Measurements from ENCODE around the gene TLE3. TPM values are rescaled to one million over a fixed set of nuclear protein-coding genes. Genes with fewer than 3 reads are reported as not detected.
"Not testable (repeated sequence)": the region's sequence is repeated elsewhere in the genome, so short reads cannot be mapped to it uniquely, and the experiment has no call there.

TLE3 gene
- total RNA-seq, 2 experiments from 2014 or later: 59.2 TPM

DNA sequence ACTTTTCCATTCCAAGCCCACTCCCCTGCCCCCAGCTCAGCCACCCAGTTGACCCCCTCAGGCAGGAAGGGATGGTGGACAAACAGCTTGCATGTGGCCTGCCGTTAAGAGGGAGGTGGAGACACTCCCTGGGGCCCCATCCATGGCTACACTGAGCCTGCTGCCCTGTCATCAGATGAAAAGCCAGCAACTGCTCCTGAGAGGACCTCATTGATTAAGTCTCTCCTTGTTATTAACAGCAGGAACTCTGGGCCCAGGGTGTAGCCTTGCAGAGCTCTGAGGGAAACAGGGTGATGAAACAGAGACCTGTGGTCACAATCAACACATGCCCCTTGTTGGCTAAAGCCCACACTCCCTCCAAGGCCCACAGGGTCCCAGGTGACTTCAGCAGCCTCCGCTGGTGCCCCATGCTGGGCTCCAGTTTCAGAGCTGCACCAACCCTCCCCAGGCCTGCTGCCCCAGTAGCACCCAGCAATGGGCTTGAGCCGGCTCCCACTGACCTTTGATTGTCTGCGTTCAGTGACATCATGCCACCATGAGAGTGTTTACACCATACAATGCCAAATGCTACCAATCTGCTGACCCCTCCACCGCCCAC lies 22.3 kb upstream of the TLE3 start:
- H3K4me3 Mint-ChIP-seq: no peak overlapping the region
- POLR2A ChIA-PET: no interaction called here
- H3K4me1 Mint-ChIP-seq: no peaks in the 10 kb centered on the region
- no peaks in the 10 kb centered on the region for H3K9me3 Mint-ChIP-seq
- no peaks in the 10 kb centered on the region for H3K36me3 Mint-ChIP-seq (ENCODE audit: low read depth)
- CTCF ChIA-PET: interaction anchor here (2.0 kb wide), 1 partner anchor 368 kb away, joined by 5 read pairs; no protein-coding TSS in a partner anchor
- DNase-seq: no peak
- peaks cover 31% of the 10 kb centered on the region for H3K27me3 Mint-ChIP-seq
- no peak overlapping the region for H3K27ac Mint-ChIP-seq

DNA sequence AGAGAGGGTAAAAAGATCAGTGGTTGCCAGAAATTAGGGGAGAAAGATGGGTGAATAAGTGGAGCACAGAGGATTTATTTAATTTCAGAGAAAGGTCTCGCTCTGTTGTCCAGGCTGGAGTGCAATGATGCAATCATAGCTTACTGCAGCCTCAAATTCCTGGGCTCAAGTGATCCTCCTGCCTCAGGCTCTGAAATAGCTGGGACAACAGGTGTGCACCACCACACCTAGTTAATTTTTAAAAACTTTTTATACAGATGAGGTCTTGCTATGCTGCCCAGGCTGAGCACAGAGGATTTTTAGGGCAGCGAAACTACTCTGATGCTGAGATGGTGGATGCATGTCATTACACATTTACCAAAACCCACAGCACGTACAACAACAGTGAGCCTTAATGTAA lies 20.9 kb upstream of the TLE3 start:
- CTCF ChIA-PET: no interaction called here
- Mint-ChIP-seq H3K36me3 (ENCODE audit: low read depth) (no peaks in the 10 kb centered on the region), H3K27me3 (peaks cover 31% of the 10 kb centered on the region), H3K9me3 (no peaks in the 10 kb centered on the region), H3K27ac (no peak overlapping the region), H3K4me1 (no peaks in the 10 kb centered on the region), H3K4me3 (no peak overlapping the region)
- DNase-seq: no peak
- POLR2A ChIA-PET: no interaction called here

DNA sequence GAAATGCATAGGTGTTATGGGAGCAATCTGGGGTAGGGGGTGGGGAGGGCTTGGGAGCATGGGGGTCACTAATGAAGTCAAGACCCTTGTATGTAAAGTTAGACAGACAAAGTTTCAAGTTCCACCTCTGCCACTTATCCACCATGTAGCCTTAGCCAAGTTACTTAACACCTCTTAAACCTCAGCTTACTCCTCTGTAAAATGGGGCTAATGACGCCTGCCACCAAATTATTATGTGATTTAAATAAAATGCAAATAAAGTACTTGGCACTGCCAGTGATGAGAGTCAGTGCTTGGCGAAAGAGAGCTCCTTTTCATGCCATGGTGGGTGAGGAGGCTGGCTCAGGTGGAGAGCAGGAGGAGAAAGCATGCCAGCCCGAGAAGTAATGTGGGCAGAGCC lies 18.6 kb upstream of the TLE3 start:
- Mint-ChIP-seq H3K4me3 (no peak overlapping the region), H3K9me3 (no peaks in the 10 kb centered on the region), H3K36me3 (ENCODE audit: low read depth) (no peaks in the 10 kb centered on the region), H3K4me1 (no peaks in the 10 kb centered on the region), H3K27ac (no peak overlapping the region), H3K27me3 (peaks cover 31% of the 10 kb centered on the region)
- DNase-seq: no peak
- CTCF ChIA-PET: interaction anchor here (1.5 kb wide), 1 partner anchor 21 kb away, joined by 3 read pairs; no protein-coding TSS in a partner anchor
- POLR2A ChIA-PET: no interaction called here

DNA sequence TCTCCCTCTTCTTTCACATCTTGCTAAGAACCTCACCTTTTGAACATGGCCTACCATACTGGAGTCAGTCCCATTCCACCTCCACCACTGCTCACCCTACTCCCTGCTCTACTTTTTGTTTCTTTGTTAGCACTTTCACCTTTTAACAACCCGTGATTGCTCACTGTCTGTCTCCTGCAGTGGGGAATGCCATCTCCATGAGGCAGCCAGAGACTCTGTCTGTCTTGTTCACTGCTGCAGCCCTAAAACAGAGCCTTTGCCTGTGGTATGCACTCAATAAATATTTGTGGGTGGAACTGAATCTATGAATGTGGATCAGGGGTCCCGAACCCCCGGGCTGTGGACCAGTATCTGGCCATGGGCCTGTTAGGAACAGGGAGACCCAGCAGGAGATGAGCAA lies 16.5 kb upstream of the TLE3 start:
- Mint-ChIP-seq H3K27me3 (peaks cover 31% of the 10 kb centered on the region), H3K4me1 (no peaks in the 10 kb centered on the region), H3K4me3 (no peak overlapping the region), H3K9me3 (no peaks in the 10 kb centered on the region), H3K36me3 (ENCODE audit: low read depth) (no peaks in the 10 kb centered on the region), H3K27ac (no peak overlapping the region)
- POLR2A ChIA-PET: no interaction called here
- CTCF ChIA-PET: no interaction called here
- DNase-seq: no peak

DNA sequence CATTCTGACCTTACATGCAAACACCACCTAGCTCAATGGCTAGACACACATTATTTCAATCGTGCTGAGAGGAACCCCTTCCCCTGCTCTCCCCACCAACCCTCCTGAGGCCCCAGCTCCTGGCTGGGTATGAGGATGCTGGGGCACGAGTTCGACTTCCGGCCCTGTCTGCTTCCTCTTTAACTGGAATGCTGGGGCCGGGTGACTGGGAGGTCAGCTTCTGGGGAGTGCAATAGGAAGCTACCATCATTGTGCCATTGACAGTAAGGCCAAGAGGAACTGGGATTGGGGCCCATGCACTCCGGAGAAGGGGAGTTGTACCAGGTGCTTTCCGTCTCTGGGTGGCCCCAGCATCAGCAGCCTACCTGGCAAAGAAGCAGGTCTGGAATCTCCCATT lies 15.6 kb upstream of the TLE3 start:
- ChIA-PET CTCF (no interaction called here), POLR2A (no interaction called here)
- Mint-ChIP-seq H3K4me3 (no peak overlapping the region), H3K9me3 (no peaks in the 10 kb centered on the region), H3K4me1 (no peaks in the 10 kb centered on the region), H3K36me3 (ENCODE audit: low read depth) (no peaks in the 10 kb centered on the region), H3K27ac (no peak overlapping the region), H3K27me3 (peaks cover 35% of the 10 kb centered on the region)
- DNase-seq: no peak

DNA sequence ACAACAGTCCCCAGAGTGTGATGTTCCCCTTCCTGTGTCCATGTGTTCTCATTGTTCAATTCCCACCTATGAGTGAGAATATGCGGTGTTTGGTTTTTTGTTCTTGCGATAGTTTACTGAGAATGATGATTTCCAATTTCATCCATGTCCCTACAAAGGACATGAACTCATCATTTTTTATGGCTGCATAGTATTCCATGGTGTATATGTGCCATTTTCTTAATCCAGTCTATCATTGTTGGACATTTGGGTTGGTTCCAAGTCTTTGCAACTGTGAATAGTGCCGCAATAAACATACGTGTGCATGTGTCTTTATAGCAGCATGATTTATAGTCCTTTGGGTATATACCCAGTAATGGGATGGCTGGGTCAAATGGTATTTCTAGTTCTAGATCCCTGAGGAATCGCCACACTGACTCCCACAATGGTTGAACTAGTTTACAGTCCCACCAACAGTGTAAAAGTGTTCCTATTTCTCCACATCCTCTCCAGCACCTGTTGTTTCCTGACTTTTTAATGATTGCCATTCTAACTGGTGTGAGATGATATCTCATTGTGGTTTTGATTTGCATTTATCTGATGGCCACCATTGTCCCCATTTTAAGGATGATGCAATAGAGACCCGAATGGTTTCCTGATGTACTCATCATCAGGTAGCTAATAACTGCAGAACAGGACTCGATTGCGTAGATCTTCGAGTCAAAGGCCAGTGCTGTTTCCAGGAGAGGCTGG lies 15.0 kb upstream of the TLE3 start:
- CTCF ChIA-PET; DNase-seq; H3K9me3 Mint-ChIP-seq; H3K36me3 Mint-ChIP-seq (ENCODE audit: low read depth); POLR2A ChIA-PET; H3K4me3 Mint-ChIP-seq; H3K27ac Mint-ChIP-seq; H3K4me1 Mint-ChIP-seq: not testable (repeated sequence)
- H3K27me3 Mint-ChIP-seq: peaks cover 31% of the 10 kb centered on the region

DNA sequence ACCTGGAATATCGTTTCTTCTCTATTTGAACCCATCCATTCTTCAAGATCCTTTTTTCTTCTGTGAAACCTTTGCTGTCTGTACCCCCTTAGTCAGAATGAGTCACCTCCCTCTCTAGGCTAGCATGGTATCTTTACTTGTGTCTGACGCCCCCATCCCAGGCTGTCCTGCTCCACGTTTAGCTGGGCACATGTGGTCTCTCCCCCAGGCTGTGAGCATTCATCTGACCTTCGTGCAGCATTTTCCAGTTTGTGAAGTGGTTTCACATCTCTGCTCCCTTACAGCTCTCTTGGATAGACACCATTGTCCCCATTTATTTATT lies 14.3 kb upstream of the TLE3 start:
- H3K27me3 Mint-ChIP-seq: peaks cover 35% of the 10 kb centered on the region
- no peak for DNase-seq
- no peaks in the 10 kb centered on the region for H3K4me1 Mint-ChIP-seq
- CTCF ChIA-PET: no interaction called here
- no peak overlapping the region for H3K4me3 Mint-ChIP-seq
- no peak overlapping the region for H3K27ac Mint-ChIP-seq
- H3K9me3 Mint-ChIP-seq: no peaks in the 10 kb centered on the region
- POLR2A ChIA-PET: no interaction called here
- no peaks in the 10 kb centered on the region for H3K36me3 Mint-ChIP-seq (ENCODE audit: low read depth)

DNA sequence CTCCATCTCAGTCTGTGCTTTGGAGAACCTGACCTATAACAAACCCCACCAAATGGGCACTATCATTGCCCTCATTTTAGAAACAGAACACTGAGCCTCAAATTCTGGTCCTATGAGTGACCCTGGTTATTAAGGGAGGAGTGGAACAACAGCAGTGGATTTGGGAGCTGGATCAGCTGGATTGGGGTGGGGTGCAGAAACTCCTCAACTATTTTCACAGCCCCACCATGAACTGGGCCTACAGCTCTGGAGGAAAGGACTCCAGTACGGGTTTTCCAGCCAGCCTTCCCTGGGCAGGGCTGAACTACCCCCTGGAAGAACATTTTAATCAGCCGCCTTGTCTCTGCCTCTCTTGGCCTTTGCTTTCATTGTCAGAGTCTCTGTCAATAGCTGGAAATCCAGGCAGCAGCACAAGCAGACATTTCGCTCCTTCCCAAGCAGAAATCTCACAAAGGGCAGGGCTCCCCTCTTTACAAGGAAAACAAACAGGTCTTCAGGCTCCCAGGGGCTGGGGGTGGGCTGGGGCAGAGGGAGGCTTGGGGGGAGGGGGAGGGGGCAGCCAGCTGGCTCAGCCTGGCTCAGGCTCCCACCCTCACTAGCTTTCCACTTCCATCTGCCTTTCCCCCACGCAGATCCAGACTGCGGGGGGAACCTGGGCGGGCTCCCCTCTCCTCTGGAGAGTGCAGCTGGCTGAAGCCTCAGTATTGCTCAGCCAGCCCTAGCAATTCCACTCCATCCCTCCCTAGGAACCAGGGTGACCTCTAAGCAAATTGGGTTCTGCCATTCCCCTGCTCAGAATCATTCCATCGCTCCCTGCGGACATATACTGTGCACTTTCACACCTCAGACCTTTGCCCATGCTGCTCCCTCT lies 13.7 kb upstream of the TLE3 start:
- Mint-ChIP-seq H3K36me3 (ENCODE audit: low read depth) (no peaks in the 10 kb centered on the region), H3K4me1 (no peaks in the 10 kb centered on the region), H3K27ac (no peak overlapping the region), H3K9me3 (no peaks in the 10 kb centered on the region), H3K4me3 (no peak overlapping the region), H3K27me3 (peaks cover 32% of the 10 kb centered on the region)
- CTCF ChIA-PET: no interaction called here
- DNase-seq: no peak
- POLR2A ChIA-PET: interaction anchor here (1.6 kb wide), 1 partner anchor 14 kb away, joined by 3 read pairs; no protein-coding TSS in a partner anchor

DNA sequence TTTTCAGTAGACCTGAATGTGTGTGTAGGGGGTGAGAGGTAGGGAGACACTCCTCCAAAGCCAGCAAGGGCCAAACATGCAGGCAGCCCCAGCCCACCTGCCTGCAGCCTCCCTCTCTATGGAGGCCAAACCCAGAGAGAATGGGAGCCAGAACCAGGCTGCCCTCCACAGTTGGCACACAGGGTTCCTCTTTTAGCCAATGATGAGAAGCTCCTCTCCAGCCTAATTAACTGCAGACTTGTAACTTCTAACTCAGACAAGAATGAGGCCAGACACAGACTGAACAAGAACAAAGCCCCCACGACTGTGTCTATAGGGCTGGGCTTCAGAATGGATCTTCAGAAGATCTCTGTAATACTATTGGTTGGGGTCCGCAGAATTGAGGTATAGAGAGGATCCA lies 12.3 kb upstream of the TLE3 start:
- no peak for DNase-seq
- CTCF ChIA-PET: no interaction called here
- POLR2A ChIA-PET: interaction anchor here (1.6 kb wide), 1 partner anchor 13 kb away, joined by 3 read pairs; no protein-coding TSS in a partner anchor
- Mint-ChIP-seq H3K4me3 (no peak overlapping the region), H3K4me1 (no peaks in the 10 kb centered on the region), H3K36me3 (ENCODE audit: low read depth) (no peaks in the 10 kb centered on the region), H3K27ac (no peak overlapping the region), H3K27me3 (peaks cover 34% of the 10 kb centered on the region), H3K9me3 (no peaks in the 10 kb centered on the region)

DNA sequence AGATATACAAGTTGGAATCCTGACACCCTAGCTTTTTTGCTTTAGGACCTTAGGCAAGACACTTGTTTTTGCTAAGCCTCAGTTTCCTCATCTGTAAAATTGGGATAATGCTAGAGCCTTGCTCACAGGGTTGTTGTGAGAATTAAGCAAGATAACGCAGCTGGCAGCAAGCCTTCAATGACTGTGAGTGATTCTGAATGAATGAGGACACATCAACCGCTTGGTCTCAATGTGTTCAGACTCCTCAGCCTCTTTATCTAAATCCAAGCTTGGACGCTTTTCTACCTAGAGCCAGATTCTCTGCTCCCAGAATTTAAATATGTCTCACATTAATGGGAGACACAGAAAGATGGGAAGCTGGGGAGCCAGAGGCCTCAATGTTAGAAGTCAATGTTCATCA lies 11.8 kb upstream of the TLE3 start:
- no peak overlapping the region for H3K27ac Mint-ChIP-seq
- H3K27me3 Mint-ChIP-seq: peaks cover 36% of the 10 kb centered on the region
- no peak for DNase-seq
- H3K4me3 Mint-ChIP-seq: no peak overlapping the region
- ChIA-PET CTCF (no interaction called here), POLR2A (no interaction called here)
- no peaks in the 10 kb centered on the region for H3K36me3 Mint-ChIP-seq (ENCODE audit: low read depth)
- no peaks in the 10 kb centered on the region for H3K9me3 Mint-ChIP-seq
- H3K4me1 Mint-ChIP-seq: no peaks in the 10 kb centered on the region

DNA sequence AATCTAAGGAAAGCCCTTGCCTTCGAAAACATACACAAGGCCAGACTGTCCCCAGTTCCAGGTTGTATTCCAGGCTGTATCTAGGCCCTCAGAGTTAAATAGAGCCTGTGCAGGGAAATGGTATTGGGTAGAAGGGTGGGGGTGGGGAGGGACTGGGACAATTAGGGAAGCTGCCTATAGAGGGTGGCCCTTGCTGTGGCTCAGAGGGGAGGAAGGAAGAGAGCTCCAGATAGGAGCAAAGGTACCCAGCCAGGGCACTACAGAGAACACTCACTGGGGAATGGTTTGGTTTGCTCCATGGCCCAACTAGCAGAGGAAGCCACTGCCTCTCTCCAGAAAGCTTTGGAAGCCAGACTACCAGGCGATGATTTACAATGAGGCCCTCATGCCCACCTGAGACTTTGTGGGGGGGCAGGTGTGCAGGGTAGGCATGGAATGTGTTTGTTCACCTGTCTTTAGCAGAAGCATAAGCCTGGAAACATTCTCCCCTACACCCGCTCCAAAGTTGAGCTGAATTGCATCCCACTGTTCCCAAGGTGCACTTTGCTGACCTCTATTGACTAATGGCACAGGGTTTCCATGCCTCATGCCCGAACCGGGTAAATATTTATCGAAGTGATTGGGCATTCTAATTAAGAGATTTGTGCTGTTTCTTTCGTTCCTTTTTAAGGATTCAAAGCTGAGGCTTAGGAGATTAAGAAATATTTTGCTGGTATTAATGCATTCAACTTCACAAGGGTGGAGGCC lies 6.3 kb upstream of the TLE3 start:
- POLR2A ChIA-PET: interaction anchor here (13.9 kb wide), 1 partner anchor 348 kb away, joined by 144 read pairs; no protein-coding TSS in a partner anchor
- peaks cover 63% of the 10 kb centered on the region for H3K27me3 Mint-ChIP-seq

DNA sequence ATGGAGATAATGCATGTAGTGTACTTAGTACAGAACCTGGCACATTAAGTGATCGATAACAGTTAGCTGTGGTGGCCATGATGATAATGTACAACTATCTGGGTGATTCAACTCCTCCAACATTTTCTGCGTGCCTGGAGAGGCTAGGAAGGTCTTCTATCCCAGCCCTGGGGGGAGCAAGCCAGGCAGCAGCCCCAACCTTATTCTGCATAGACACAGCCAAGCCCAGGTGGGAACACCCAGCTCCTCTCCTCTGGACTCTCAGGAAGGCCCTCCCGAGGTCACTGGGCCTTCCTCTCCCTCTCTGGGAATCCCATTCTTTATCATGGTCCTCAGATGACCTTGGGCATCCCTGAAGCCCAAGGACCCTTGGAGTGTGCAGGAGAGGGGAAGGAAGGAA lies 5.1 kb upstream of the TLE3 start:
- Mint-ChIP-seq H3K9me3 (no peaks in the 10 kb centered on the region), H3K27me3 (peaks cover 58% of the 10 kb centered on the region), H3K27ac (no peak overlapping the region), H3K4me1 (peaks cover 34% of the 10 kb centered on the region), H3K36me3 (ENCODE audit: low read depth) (no peaks in the 10 kb centered on the region), H3K4me3 (no peak overlapping the region)
- DNase-seq: no peak
- ChIA-PET CTCF (no interaction called here), POLR2A (interaction anchor here (13.9 kb wide), 1 partner anchor 347 kb away, joined by 144 read pairs; no protein-coding TSS in a partner anchor)

More for the DNA sequence above, 6.3 kb upstream of the TLE3 start:
- CTCF ChIA-PET: interaction anchor here (1.0 kb wide), 1 partner anchor 352 kb away, joined by 3 read pairs; no protein-coding TSS in a partner anchor
- Mint-ChIP-seq H3K9me3 (no peaks in the 10 kb centered on the region), H3K4me3 (no peak overlapping the region), H3K36me3 (ENCODE audit: low read depth) (no peaks in the 10 kb centered on the region), H3K27ac (no peak overlapping the region), H3K4me1 (peaks cover 27% of the 10 kb centered on the region)
- no peak for DNase-seq

Measured in activated CD4-positive, alpha-beta memory T cell treated with anti-CD3 and anti-CD28 coated beads, Interleukin-2, amount 10 ng/mL, durations not matched to agents 7 days and 5 days (primary cell).